ENCODE results near the gene TTLL11. TPM values are rescaled to one million over a fixed set of nuclear protein-coding genes. Genes with fewer than 3 reads are reported as not detected.
"Not testable (repeated sequence)": the region's sequence is repeated elsewhere in the genome, so short reads cannot be mapped to it uniquely, and the experiment has no call there.

The TTLL11 gene
- total RNA-seq, 1 donor from 2014 or later, result 9.5 TPM

DNA sequence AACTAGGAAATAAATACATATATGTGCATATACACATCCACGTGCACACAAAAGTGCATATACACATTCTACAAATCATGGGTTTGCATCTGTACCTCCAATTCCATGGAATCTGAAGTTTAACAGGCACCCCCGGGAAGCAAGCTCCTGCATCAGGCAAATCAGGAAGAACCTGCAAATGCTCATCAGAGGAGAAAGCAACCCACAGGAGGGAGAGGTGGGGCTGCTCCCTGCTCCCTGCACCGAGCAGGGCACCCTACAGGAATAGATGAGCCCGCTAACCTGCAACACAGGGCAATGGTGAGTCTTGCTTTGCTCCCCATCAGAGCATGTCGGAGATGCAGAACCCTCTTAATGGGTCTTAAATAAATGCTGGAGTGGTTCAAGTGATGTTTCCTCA, 290.4 kb downstream of the TTLL11 start:
- DNase-seq (ENCODE audit: low spot score), result peak; percentile 53

DNA sequence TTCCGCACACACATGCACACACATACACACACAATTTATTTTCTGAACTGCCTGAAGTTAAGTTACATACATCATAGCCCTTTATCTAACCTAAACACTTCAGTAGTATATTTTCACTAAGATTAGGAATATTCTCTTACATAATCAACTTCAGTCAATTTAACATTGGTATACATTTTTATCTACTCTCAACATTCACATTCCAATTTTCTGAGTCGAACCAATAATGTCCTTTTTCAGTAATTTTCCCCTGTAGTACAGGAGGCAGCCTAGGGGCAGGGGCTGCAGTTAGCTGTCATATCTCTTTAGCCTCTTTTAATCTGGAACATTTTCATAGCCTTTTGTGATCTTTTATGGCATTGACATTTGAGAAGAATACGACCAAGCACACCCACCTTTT, 291.5 kb downstream of the TTLL11 start:
- no peak for DNase-seq (ENCODE audit: low spot score)

DNA sequence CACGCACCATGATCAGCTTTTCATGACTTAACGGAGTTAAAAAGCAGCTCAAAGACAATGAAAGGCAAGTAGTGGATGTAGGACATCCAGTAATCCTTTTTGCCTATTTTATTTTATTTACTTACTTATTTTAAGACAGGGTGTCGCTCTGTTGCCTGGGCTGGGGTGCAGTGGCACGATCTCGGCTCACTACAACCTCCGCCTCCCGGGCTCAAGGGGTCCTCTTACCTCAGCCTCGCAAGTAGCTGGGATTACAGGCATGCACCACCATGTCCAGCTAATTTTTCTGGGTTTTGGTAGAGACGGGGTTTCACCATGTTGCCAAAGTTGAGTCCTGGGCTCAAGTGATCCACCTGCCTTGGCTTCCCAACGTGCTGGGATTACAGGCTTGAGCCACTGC, 292.7 kb downstream of the TTLL11 start:
- DNase-seq (ENCODE audit: low spot score), result peak; percentile 67

DNA sequence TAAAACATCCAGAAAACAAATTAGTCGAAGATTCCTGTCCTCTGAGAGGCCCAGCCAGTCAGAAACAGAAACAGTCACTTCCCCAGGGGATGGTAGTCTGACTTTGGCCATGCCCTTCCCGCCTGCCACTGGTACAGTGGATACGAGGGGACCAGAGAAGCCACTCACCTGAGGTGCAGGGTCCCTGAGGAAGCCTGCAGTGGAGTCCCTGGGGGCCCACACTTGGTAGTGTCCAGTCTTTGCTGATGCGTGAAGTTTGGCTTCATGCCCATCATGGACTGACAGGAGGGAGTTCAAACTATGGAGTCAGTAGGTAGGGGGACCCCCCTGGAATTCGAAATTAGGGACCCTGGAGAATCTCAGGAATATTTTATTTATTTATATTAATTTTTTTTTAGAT, 294.2 kb downstream of the TTLL11 start:
- DNase-seq (ENCODE audit: low spot score), result peak; percentile 43

DNA sequence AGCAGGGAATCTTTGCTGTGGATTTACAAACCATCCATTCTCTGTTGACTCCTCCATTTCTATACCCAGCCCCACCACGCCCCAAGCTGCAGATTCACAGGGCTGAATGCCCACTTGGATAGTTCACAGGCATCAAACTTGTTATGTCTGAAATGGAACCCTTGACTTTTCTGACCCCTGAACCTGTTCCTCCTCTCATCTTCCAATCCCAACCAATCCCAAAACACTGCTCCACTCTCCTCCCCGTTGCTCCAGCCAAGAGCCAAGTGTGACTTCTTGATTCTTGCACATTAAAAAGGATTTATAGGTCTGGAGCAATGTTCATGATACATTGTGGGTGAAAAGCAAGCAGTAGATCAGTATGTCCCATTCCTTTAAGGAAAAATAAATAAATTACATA, 296.0 kb downstream of the TTLL11 start:
- DNase-seq (ENCODE audit: low spot score), result peak; percentile 47

DNA sequence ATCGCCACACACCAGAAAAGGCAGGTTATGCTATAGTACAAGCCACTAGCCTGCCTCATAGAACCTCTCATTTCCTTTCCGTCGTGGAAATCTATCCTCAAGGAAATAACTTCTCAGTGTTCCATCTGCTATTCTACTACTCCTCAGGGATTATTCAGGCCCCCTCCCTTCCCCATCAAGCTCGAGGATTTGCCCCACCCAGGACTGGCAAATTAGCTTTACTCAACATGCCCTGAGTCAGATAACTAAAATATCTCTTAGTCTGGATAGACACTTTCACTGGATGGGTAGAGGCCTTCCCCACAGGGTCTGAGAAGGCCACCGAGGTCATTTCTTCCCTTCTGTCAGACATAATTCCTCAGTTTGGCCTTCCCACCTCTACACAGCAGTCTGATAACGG, 298.8 kb downstream of the TTLL11 start:
- not testable (repeated sequence) for DNase-seq (ENCODE audit: low spot score)

DNA sequence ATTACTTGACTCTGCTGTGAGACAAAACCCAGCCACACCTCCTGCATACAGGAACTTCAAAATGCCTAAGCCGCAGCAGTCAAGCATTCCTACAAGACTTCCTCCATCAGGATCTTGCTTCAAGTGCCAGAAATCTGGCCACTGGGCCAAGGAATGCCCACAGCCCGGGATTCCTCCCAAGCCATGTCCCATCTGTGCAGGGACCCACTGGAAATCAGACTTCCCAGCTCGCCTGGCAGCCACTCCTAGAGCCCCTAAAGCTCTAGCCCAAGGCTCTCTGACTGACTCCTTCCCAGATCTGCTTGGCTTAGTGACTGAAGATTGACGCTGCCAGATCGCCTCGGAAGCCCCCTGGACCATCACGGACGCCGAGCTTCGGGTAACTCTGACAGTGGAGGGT, 300.6 kb downstream of the TTLL11 start:
- not testable (repeated sequence) for DNase-seq (ENCODE audit: low spot score)

DNA sequence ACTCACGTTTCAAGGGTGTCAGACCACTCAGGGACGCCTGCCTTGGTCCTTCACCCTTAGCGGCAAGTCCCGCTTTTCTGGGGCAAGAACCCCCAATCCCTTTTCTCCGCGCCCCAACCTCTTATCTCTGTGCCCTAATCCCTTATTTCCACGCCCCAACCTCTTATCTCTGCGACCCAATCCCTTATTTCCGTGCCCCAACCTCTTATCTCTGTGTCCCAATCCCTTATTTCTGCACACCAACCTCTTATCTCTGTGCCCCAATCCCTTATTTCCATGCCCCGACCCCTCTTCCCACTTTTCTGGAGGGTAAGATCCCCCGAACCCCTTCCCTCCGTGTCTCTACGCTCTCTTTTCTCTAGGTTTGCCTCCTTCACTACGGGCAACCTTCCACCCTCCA, 302.3 kb downstream of the TTLL11 start:
- no peak for DNase-seq (ENCODE audit: low spot score)

DNA sequence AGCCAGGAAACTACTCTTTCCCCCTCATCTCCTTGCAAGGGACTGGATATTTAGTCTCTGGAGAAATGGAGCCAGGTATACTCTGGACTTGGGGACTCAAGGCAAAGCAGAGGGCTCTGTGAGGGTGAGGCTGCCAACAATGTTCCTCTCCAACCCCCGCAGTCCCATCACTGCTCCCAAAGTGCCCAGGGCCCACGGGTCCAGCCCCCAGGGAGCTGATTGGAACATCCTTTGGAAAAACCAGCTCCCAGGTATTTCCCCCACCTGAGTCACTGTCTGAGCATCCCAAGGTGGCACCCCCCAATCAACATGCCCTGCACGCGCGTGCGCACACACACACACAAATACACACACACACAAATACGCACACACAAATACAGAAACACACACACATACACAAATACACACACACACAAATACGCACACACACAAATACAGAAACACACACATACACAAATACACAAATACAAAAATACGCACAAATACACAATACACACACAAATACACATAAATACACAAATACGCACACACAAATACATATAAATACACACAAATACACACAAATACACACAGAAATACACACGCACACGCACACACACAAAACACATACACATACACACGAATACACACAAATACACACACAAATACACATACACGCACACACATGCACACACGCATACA, 304.3 kb downstream of the TTLL11 start:
- no peak for DNase-seq (ENCODE audit: low spot score)

DNA sequence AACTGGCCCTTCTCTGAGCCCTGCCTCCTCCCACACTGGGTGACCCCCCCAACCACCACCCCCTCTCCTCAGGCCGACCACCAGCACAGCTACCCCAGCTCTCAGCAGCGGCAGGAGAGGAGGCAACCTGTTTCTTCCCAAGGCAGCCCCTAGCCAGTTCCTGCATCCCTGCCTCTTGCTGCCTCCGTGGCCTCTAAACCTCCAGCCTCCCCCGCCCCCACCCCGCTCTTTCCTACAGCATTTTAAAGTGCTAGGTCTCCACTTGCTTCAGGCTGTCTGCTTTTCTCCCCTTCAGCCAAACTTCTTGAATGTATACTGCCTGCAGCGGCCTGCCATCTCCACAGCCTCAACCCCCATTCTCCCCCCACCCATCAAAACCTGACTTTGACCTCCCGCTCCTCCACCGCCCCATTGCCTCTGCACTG, 306.1 kb downstream of the TTLL11 start:
- no peak for DNase-seq (ENCODE audit: low spot score)

DNA sequence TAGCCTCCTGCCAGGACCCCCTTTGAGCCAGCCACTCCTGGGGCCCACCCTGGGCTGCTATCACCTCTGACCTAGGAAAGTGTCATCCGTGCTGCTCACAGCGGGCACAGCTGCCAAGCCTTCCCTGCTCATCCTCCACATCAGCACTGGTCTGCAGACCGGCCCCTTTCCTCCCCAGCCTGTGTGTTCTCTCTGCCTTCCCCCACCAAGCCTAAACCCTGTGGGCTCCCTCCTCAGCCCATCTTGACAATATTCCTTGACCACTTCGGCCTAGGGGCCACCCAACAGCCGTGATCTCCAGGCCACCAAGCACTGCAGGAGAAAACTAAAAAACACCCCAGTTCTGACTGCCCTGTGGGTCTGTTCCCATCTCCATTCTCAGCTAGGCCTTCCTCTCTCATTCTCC, 306.6 kb downstream of the TTLL11 start:
- DNase-seq (ENCODE audit: low spot score), result no peak

DNA sequence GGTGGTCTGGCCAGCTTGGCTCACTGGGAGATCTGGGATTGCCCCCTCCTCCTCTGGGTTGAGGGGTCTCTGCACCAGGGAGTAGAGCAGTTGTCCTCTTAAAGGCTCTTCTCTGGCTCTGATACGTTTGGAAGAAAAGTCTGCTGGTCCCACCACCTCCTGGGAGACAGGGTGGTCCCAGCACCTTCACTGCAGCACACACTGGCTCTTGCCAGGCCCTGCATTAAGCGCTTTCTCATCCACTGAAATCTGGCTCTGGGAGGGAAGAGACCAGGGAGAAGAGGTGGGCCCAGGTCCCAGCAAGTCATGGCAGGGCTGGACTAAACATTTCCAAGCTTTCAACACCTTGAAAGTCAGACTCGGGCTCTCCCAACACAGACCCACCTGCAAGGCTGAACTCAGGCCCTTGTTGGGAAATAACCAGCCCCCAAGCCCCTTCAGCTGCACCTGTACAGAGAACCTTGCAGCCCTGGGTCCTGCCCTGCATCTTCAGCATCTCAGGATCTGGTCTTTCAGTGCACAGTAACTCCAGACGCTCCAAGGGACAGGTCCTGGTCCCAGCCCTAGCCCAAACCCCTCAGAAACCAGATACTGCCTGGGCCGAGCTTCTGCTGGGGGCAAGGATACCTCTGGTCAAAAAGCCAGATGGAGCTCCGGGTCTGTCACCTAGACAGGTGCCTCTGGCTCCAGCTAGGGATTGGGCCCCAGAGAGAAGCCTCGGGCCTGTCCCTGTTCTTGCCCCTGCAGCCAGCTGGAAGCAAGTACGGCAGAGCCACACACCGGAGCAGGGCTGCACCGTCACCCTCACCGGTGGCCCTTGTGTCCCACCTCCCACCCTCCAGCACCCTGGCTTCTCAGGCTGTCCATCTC, 307.2 kb downstream of the TTLL11 start:
- DNase-seq (ENCODE audit: low spot score), result no peak

DNA sequence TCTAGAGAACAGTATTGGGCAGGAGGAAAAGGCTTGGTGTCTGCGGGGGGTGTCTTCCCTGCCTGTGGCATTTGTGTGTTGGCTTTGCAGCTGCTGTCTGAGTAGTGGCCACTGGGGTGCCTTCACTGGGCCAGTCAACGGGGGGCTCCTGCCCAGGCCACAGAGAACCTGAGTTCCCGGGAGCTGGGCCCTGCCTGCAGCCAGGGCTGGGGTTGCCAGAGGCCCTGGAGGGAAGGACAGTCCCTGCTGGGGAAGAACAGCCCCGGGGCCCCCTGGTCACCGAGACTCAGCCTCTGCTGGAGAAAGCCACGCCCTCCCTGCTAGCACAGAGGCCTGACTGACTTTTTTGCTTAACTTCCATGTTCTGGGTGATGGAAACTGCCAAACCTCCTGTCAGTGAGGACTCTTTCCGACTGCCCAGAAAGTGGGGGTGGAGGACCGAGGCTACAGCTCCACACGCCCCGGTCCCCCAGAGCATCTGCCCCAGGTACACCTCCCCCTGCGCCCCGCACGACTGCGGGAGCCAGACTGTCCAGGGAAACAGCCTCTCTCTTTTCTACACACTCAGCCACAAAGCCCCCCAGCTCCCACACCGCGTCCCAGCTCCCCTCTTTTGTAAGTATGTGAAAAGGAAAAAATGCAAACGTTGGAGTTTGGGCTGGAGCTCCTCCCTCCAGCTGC, 308.2 kb downstream of the TTLL11 start:
- DNase-seq (ENCODE audit: low spot score), result peak; percentile 82

DNA sequence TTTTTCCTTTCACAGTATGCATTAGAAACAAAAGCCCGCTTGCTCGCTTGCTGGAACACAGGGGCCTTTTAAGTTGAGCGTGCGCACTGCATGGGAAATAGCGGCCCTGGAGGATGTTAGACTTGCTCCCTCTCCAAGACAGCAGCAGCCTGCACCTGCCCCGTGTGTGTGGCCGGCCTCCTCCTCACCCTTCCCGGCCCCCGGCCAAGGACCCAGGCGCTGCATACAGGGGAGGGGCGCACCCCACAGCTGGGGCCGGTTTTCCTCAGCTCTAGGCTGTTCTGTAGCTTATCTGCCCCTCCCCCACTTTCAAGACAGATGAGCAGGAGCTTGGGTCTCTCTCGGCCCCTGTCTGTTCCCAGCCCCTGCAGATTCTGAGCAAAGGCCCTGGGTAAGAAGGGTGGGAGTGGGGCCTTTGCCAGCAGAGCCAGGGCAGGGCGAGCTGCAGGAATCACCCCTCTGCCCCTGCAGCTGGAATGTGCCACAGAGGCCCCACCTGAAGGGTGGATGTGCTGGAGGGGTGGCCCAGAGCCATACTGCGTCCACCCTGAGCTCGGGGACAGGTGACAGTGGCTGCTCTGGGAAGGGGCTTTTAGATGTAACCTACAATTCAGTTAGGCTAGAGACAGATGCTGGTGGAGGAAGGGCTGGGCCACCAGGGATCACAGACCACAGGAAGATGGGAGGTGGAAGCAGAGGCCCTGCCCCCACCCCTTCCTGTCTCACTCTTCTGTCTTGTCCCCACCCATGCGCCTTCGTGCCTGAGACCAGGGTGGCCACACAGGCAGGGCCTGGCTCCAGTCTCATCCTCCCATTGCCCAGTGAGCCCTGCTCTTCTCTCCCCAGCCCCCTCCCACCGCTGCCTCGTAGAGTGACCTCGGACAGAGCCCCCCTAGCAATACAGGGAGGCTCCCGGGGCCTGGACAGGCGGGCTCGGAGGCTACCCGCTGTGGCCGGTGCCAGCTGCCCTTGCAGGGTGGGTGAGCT, 309.3 kb downstream of the TTLL11 start:
- DNase-seq (ENCODE audit: low spot score), result peak; percentile 81

DNA sequence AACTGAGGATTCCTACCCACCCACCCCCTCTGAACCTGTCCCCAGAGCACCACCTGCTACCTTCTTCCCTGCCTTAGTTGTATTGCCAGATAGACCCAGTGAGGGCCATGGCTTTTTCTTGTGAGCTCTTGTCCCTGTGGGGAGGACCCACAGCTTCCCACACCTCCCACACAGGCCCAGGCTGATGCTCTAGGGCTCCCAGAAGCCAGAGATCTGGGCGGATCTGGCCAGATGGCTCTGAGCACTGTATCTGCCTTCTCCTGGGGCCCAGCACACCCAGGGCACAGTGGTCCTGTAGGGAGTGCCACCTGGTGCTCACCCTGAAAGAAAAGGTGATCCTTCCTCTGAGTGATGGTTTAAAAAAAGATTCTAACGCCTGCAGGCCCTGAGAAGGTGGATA, 310.0 kb downstream of the TTLL11 start:
- no peak for DNase-seq (ENCODE audit: low spot score)

DNA sequence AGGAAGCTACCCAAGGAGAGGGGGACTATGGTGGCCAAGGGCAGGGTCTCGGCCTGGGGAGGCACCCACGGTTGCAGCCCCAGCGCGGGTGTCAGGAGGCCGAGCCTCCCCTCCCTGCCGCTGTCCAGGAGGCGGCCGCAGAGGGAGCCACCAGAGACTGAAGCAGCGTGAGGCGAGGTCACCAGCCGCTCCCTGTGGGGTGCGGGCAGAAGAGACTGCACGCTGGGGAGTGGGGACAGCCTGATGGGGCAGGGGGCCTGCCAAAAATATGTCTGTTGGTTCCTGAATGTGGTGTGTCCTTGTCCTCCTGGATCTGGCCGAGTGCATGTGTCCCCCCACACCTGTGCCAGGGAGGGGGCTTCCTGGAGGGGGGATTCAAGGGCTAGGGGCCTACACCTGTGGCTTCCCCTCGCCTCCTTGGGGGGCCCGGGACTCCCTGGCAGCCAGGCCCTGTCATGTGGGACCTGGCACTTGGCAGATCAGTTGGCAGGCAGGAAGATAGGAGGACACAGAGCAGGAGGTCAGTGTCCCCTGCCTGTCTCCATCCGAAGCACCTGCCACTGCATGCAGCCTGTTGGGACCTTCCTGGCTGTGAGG, 310.5 kb downstream of the TTLL11 start:
- DNase-seq (ENCODE audit: low spot score), result peak; percentile 84

DNA sequence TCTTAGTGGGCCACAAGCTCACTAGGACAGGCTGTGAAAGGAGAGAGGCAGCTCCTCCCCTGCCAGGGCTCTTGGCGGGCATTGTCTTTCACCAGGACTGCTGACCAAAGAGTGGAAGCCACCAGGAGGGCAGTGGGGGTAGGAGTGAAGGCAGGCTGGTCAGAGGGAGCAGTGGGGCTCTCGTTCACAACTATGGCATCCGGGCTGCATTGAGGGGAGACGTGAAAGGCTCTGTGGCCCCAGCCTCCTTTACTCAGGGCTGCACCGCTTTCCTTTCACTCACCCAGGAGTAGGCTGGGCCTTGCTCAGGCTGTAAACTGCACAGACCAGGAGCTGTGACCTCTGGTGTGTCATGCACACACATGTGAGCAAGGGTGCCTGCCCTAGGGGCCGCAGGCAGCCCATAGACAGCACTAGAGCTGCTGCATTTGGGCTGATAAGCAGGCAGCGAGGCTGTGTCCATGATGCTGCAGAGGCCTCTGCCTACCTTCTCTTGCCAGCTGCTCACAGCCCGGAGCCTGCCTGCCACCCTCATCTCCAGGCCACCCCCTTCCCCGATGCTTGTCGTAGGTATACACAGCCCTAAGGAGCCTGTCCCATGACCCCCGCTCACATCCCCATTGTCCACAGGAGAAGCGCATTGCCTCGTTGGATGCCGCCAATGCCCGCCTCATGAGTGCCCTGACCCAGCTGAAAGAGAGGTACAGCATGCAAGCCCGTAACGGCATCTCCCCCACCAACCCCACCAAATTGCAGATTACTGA, 311.2 kb downstream of the TTLL11 start:
- peak; percentile 73 for DNase-seq (ENCODE audit: low spot score)

DNA sequence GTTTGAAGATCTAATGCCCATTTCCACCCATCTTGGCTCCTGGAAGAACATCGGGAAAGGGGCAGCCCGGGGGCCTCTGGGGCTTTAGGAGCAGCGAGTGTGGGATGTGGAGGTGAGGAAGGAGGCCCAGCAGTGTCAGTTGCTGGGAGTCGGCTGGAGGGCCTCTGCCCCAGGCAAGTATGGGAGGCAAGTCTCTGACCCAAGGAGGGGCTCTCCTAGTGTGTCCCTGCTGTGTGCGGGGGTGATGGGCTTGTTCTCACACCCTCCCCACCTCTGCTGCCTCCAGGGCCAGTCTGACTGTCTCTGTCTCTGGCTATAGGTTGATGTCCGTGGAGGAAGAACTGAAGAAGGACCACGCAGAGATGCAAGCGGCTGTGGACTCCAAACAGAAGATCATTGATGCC, 312.0 kb downstream of the TTLL11 start:
- peak; percentile 77 for DNase-seq (ENCODE audit: low spot score)

DNA sequence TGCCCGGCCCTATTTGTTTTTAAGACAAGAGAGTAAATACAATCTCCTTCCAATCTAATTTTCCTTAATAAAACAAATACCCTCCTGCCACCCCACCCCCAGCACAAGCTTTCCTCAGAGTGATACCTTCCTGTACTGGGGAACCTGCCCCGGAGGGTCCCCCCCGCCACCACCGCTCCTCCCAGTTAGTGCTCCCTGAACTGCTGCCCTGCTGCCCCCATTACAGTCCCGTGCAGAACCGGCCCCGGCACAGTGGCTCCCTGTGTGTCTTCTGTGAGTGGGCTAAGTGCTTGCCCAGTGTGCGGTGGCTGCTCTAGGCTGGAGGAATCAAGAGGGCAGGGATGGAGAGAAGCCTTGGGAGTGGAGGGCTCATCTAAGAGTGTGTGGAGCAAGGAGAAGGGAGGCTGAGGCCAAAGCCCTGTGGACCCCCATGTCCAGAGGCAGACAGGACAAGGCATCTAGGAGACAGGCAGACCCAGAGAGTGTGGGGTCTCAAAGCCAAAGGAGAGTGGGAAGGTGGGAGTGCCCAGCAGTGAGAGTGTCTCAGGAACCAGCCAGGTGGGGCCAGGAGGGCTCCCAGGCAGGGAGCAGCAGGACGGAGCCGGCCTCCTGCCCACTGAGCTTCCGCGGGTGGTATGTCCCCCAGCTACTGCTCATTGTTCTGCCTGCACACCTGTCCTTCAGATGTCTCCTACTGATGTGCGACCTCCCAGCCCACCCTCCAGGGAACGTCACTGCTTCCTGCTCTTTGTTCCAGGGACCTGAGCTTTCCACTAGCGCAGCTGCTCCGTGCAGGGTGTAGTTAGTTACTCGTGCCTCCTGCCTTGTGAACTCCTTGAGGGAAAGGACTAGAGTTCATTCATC, 312.7 kb downstream of the TTLL11 start:
- peak; percentile 85 for DNase-seq (ENCODE audit: low spot score)
